ENCODE results near the gene SLX4IP. TPM values are rescaled to one million over a fixed set of nuclear protein-coding genes. Genes with fewer than 3 reads are reported as not detected.

The SLX4IP gene
- polyA plus RNA-seq, 3 donors = 0.76 to 2.5 (median 1.1) TPM

DNA sequence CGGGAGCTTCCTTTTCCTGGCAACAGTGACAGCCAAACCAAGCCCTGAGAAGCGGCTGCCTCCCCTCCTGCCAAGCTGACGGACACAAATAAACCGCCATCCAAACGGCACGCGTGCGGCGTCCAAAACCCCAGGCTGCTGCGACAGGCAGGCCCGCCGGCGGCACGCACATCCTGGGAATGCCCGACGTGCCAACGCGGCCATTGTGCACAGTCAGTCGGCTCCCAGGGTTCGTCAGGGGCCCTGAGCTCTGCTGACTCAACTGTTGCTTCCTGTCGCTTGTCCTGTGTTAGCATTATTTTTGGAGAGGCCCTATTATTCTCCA is 231.9 kb downstream of the SLX4IP start:
- peaks cover 54 to 56% of the 10 kb centered on the region in 2 donors for H3K36me3 Mint-ChIP-seq
- H2AFZ ChIP-seq (ENCODE audit: insufficient read depth, low read depth, low read length, poor library complexity, severe bottlenecking) = no peak overlapping the region
- H3K4me2 ChIP-seq (replicated peaks; ENCODE audit: extremely low read depth, low read length, poor library complexity, severe bottlenecking) = no peak overlapping the region
- WGBS (ENCODE audit: insufficient coverage) = 89% methylated on average over 18 of the region's 21 CpGs
- no peak overlapping the region for H3K27ac ChIP-seq (ENCODE audit: low read depth in 1 of 2, low read length in 2 of 2)
- H3K9ac ChIP-seq (ENCODE audit: insufficient read depth, low read length, poor library complexity, severe bottlenecking) = no peak overlapping the region
- H3K9me3 ChIP-seq (replicated peaks in 1 of 2; ENCODE audit: control insufficient read depth in 1 of 2, insufficient read depth in 1 of 2, low read length in 2 of 2) = no peaks in the 10 kb centered on the region
- TF ChIP-seq, protein P1, sequence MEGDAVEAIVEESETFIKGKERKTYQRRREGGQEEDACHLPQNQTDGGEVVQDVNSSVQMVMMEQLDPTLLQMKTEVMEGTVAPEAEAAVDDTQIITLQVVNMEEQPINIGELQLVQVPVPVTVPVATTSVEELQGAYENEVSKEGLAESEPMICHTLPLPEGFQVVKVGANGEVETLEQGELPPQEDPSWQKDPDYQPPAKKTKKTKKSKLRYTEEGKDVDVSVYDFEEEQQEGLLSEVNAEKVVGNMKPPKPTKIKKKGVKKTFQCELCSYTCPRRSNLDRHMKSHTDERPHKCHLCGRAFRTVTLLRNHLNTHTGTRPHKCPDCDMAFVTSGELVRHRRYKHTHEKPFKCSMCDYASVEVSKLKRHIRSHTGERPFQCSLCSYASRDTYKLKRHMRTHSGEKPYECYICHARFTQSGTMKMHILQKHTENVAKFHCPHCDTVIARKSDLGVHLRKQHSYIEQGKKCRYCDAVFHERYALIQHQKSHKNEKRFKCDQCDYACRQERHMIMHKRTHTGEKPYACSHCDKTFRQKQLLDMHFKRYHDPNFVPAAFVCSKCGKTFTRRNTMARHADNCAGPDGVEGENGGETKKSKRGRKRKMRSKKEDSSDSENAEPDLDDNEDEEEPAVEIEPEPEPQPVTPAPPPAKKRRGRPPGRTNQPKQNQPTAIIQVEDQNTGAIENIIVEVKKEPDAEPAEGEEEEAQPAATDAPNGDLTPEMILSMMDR (IDR thresholded peaks at IDR 0.05) = no peak
- peaks cover 31% of the 10 kb centered on the region for H3K4me1 Mint-ChIP-seq
- DNase-seq = no peak
- no peak overlapping the region for H3K4me3 ChIP-seq (replicated peaks in 1 of 3; ENCODE audit: low read depth in 2 of 3, low read length in 3 of 3)
- peaks cover 82% of the 10 kb centered on the region for H4K20me1 ChIP-seq (ENCODE audit: insufficient read depth, low read length)
- no peak overlapping the region for H3K27ac Mint-ChIP-seq
- intact Hi-C loops (cut with micrococcal nuclease) = no loop called here
- no peaks in the 10 kb centered on the region for H3K27me3 ChIP-seq (ENCODE audit: control insufficient read depth in 2 of 2, insufficient read depth in 2 of 2, low read length in 2 of 2)
- peaks cover 3 to 17% (median 8%) of the 10 kb centered on the region in 3 donors for H3K27me3 Mint-ChIP-seq (ENCODE audit: low read depth in 3 of 3)
- H3K4me1 ChIP-seq (ENCODE audit: control insufficient read depth in 1 of 2, insufficient read depth in 2 of 2, low read length in 2 of 2) = peaks cover 23 to 30% of the 10 kb centered on the region in 2 donors
- peaks cover 4 to 6% of the 10 kb centered on the region in 2 donors for H3K36me3 ChIP-seq (replicated peaks in 1 of 2; ENCODE audit: control insufficient read depth in 1 of 2, insufficient read depth in 2 of 2, low read length in 2 of 2)
- no peaks in the 10 kb centered on the region for H3K9me3 Mint-ChIP-seq
- H3K4me3 Mint-ChIP-seq = no peak overlapping the region
- peaks cover 4% of the 10 kb centered on the region for H3K79me2 ChIP-seq (ENCODE audit: insufficient read depth, low read length)

DNA sequence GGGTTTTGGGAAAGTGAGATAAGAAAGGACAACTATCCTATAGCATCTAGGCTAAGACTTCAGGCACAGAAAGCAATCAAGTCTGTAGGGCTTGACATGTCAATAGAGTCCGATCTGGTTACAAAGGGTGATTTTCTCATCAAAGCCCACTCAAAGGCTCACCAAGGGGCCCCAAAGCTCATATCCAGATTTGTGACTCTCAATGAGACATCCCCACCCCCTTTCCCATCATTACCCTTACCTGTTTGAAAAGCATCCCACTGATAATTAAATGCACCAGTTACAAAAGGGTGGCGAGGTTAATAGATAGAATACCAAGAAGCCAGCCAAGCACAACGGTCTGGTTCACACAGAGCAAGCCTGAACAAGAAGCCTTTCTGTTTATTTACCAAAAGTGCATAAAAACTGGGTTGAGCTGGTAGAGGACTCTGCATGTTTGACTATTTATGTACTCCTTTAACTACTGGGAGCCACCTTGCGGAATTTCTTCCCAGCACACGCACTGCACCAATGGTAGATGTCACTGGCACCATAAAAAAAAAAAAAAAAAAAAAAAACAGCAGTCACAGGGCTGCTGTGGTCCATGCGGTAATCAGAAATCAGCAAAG is 232.6 kb downstream of the SLX4IP start:
- Histone ChIP-seq H3K4me3 (replicated peaks in 1 of 3; ENCODE audit: low read depth in 2 of 3, low read length in 3 of 3) (no peak overlapping the region), H2AFZ (ENCODE audit: insufficient read depth, low read depth, low read length, poor library complexity, severe bottlenecking) (no peak overlapping the region), H3K4me2 (replicated peaks; ENCODE audit: extremely low read depth, low read length, poor library complexity, severe bottlenecking) (no peak overlapping the region), H4K20me1 (ENCODE audit: insufficient read depth, low read length) (peaks cover 76% of the 10 kb centered on the region), H3K9ac (ENCODE audit: insufficient read depth, low read length, poor library complexity, severe bottlenecking) (no peak overlapping the region), H3K79me2 (ENCODE audit: insufficient read depth, low read length) (peaks cover 8% of the 10 kb centered on the region), H3K27me3 (ENCODE audit: control insufficient read depth in 2 of 2, insufficient read depth in 2 of 2, low read length in 2 of 2) (no peaks in the 10 kb centered on the region), H3K4me1 (ENCODE audit: control insufficient read depth in 1 of 2, insufficient read depth in 2 of 2, low read length in 2 of 2) (peaks cover 24 to 31% of the 10 kb centered on the region in 2 donors), H3K36me3 (replicated peaks in 1 of 2; ENCODE audit: control insufficient read depth in 1 of 2, insufficient read depth in 2 of 2, low read length in 2 of 2) (peaks cover 0 to 5% of the 10 kb centered on the region in 2 donors), H3K27ac (ENCODE audit: low read depth in 1 of 2, low read length in 2 of 2) (no peak overlapping the region), H3K9me3 (replicated peaks in 1 of 2; ENCODE audit: control insufficient read depth in 1 of 2, insufficient read depth in 1 of 2, low read length in 2 of 2) (no peaks in the 10 kb centered on the region)
- Mint-ChIP-seq H3K27me3 (ENCODE audit: low read depth in 3 of 3) (peaks cover 1 to 15% (median 8%) of the 10 kb centered on the region in 3 donors), H3K4me3 (no peak overlapping the region), H3K27ac (no peak overlapping the region), H3K4me1 (peaks cover 29% of the 10 kb centered on the region), H3K9me3 (no peaks in the 10 kb centered on the region), H3K36me3 (peaks cover 49 to 50% of the 10 kb centered on the region in 2 donors)
- DNase-seq = no peak
- intact Hi-C loops (cut with micrococcal nuclease) = no loop called here
- TF ChIP-seq, protein P1 (IDR thresholded peaks at IDR 0.05) = no peak
- 100% methylated on average over 1 of the region's 6 CpGs for WGBS (ENCODE audit: insufficient coverage)

All from CD14-positive monocyte (primary cell).